ENCODE data around the gene GRIN2A.

The GRIN2A gene

DNA sequence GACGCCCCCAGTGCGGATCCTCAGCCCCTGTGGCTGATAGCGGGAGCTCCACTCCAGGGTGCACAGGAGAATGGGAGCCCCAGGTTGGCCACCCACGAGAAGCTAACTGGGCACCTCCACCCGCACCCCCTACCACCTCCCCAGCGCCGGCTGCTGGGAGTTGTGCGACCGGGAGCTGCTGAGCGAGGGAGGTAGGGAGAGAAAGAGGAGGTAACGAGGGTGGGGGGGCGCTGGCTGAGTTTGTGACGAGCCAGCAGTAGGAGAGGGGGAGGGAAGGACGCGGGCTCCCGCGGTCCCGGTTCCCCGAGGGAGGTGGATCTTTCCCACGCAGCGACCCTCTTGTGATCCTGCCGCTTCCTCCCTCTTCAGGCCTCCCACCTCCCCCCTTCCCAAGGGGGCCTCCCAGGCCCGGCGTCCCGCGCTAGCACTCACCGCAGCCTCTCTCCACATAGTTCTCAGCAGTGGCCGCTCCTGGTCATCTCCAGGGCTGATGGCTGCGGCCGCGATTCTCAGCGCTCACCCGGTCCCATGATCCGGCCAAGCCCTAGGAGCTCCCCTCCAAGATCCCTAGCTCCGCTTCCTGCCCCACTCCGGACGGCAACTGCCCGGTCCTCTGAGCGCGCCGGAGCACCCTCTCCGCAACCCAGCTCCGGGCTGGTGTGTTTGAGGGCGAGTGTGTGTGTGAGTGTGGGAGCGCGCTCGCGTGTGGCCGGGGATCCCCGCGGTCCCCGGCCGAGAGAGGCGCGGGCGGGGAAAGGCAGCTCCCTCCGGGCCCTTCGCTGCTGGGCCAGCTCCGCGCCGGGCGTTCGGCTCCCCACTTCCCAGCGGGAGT, at the start of gene GRIN2A:
GRIN2A (minus strand) TSS at position 207 of the 832 bp plus-strand sequence. CDS start 2,017 bp downstream, outside the sequence.
- no peak for DNase-seq

- no peak for DNase-seq
Observed at GRCh38 chr16:10231563-10231962, 49.3 kb upstream of the GRIN2A start.

DNA sequence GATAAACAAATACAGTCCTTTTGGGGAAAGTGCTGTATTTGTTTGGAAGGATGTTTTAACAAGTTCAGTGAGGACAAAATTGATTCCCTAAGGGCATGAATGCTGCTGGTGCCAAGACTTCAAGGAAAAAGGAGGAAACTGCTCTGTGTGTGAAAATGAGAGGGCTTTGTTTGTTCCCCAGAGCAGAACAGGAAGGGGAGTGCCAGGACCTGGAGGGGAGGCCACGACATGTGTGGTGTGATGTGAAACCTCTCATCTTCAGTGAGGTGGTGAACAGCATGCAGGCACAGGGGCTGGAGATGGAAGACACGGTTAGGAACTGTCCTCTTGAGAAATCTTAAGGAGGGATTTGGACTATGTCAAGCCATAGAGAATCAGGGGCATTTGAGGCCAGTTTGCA, 46.6 kb upstream of the GRIN2A start:
- DNase-seq: no peak

DNA sequence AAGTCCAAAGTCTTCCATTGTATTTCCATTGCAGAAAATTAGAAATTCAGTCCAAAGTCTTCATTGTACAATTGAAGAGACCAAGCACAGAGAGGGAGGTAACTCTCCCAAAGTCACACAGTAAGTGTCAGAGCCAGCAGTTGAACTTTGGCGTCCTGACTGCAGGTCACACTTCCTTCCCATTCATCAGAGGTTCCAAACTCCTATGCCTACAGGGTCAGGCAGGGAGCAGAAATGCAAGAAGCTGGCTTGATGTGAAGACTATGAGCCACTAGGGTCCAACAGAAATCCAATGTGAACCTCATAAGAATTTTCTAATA, 44.7 kb upstream of the GRIN2A start:
- DNase-seq: no peak

GRCh38 chr16:10226141-10226986, 44.1 kb upstream of the GRIN2A start:
- no peak for DNase-seq

DNA sequence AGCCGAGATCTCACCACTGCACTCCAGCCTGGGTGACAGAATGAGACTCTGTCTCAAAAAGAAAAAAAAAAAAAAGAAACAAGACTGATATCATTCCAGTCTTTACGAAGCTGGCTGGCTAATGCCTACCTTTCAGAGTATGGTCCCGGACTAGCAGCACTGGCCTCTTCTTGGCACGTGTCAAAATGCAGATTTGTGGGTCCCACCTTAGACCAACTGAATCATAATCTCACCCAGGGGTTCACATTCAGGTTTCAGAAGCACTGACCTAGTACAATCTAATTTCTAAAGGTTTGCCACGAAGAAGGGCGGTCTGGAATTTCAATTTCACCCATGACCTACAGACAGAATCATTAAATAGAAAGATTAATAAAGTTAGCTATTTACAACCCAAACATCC, 43.4 kb upstream of the GRIN2A start:
- no peak for DNase-seq

DNA sequence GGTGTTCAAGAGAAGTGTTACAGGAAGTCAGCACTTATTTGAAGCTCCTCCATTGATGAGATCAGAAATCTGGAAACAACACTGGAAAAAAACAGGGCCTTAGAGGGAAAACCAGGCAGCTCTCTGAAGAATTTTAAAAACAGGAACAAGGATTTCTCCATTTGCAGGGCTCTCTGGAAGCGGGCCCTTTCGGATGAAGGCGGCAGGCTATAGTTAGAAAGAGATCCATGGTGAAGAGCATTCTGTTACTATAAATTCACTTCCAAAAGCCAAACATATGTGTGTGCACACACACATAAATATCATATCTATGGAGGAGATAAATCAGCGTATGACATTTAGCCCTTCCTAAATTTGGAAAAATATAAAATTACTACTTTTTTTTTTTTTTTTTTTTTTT, 42.6 kb upstream of the GRIN2A start:
- no peak for DNase-seq

DNA sequence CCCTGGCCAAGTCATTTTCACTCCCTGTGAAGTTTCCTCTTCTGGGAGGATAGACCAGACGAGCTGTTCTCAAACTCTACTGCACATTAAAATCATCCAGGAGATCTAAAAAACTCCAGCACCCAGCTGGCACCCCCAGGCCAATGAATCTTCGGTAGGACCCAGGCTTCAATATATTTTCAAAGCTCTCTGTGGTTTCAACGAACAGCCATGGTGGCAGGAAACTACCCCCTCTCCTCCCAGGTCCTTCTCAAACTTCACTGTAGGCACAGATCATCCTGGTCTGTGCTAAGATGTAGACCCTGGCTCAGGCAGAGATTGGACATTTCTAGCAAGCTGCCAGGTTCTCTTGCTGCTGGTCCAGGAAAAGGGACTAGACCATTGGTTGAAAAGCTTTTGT, 38.7 kb upstream of the GRIN2A start:
- DNase-seq: no peak

- no peak for DNase-seq
Observed at GRCh38 chr16:10219742-10220141, 37.5 kb upstream of the GRIN2A start.

DNA sequence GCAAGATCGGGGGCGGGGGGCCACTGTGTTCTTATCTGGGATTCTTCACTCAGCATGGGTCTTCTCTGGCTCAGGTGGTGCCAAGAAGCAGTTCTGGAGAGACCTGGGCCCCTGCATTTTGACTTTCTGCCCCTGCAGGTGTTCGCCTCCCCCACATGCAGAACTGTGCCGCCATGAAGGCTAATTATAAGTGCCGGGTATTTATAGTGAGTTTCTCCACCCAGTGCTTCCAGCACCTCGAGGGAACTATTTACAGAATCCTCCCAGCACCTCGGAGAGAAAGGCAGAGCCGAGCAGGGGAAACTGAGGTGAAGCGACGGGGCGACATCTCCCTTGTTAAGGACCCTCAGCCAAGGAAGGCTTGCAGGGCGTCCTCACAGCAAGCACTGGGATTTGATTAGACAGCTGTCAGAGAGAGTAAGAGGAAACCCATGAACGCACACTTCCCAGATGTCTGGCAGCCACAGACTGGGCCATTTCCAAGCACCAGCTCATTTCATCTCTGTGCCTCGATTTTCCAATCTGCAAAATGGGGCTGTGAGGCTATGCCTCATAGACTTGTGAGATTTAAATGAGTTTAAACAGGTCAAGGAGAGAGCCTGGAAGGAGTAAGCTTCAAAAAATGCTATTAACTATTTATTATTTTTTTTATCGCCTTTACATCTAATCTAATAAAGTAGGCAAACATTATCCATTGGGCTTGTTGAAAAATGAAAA, 36.4 kb upstream of the GRIN2A start:
- no peak for DNase-seq

DNA sequence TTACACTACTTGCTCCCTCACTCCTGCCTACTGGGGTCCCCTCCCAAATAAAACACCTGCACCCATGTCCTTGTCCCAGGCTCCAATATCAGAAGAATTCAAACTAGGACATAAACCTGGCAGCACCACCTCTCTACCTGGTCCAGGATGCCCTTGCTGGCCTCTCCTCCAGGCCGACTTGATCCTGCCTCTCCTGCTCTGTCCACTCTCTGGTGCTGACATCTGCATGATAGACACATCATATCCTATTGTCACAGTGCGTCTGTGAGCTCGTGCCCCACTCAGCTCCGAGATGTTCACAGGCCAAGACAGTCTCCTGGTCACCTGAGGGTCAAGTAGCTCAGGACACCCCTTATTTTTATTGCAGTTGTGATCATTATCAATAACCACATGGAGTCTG, 31.5 kb upstream of the GRIN2A start:
- DNase-seq: no peak

GRCh38 chr16:10210944-10211343, 28.7 kb upstream of the GRIN2A start:
- DNase-seq: no peak

DNA sequence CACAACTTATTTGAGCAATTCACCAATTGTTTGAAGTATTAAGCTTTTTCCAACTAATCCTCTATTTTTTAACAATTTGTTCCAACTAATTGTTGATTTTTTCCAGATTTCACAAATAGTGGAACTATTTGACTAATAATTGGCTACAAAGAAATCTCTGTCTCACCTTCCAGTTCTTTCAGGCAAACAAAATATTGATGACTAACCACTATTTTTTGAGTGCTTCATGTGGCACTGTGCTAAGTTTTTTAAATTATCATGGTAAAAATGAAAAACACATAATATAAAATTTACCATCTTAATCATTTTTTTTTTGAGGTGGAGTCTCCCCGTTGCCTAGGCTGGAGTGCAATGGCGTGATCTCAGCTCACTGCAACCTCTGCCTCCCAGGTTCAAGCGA, 24.6 kb upstream of the GRIN2A start:
- DNase-seq: no peak

DNA sequence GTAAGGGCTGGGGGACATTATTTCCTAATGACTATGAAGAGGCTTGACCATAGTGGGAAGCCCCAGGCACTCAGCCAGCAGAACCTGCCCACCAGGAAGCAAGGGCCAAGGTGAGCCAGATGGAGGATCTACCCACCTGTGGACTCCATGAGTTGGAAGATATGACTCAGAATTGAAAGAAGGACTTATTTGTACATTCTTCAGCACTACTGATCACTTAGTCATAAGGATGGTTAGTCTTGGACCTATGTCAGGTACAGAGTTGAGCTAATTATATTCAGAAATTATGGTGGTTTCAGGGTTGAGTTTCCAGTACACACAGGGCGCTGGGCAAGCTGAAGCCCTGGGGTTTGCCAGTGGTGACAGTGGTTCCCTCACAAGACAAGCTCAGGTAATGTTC, 24.0 kb upstream of the GRIN2A start:
- DNase-seq: no peak

GRCh38 chr16:10205688-10206087, 23.5 kb upstream of the GRIN2A start:
- no peak for DNase-seq

- no peak for DNase-seq
Observed at GRCh38 chr16:10202649-10203048, 20.4 kb upstream of the GRIN2A start.

DNA sequence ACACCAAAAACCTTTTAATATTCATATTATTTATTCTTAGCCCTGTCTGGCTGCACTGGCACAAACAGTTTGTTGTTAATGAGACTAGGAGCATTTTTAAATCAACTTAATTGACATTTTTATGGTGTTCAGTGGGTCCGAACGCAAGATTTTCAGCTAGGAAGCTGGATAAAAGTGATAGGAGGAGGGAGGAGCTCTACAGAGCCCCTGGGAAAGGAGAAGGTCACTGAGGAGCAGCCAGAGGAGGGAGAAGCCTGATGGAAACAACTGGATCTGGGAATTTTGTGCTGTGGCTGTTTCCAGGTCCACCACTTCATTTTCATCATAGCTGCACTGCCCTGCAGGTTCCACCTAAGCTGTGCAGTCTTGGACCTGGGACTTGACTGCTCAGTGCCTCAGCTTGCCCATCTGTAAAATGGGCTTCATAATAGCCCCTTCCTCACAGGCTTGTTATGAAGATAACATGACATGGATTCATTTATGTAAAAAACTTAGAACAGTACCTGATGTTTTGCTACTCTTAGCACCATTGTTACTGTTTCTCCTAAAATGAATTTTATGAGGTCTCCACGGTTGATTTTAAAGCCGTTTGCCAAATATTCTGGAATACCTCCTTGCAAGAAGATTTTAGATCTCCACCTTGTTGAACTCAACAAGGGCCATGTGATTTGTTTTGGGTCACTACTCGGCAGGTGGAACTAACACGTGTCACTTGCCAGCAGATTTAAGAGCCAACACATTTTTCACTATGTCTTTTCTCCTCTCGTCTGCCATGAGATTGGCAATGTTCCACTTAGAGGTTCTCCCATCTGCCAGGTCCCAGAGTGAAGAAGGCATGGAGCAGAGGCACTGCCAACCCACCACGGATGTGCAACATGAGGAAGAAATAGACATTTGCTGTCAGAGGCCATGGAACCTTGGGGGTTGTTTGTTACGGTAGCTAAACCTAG, 18.7 kb upstream of the GRIN2A start:
- DNase-seq: no peak

- no peak for DNase-seq
Observed at GRCh38 chr16:10196999-10197398, 14.8 kb upstream of the GRIN2A start.

GRCh38 chr16:10191096-10191495, 8.9 kb upstream of the GRIN2A start:
- DNase-seq: no peak

DNA sequence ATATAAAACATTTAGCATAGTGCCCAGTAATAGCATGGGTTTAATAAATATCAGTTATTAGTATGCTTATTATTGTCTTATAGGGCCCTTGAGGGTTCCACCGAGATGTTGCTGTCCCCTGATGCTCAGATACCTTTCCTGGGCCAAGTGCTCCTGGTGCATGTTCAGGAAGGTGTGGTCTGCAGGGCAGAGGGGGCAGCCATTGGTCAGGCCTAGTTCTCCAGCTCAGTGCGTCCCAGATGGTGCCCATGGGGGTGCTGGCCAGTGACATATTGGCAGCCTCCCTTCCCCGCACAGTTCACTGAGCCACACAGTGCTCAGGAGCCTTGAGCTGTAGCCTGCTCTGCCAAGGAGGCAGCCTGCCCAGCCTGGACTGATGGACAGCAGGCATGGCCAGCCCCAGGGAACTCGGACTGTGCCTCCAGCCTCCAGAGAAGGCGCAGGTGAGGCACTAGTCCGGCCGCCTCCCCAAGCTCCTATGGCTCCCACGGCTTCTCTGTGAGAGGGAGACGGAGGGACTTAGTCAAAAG, 7.7 kb upstream of the GRIN2A start:
- DNase-seq: no peak

GRCh38 chr16:10188236-10188635, 6.0 kb upstream of the GRIN2A start:
- DNase-seq: no peak
